D341Med (cell line): ENCODE measurements around the gene ZFAND2B.

Source experiments
- DNase-seq: peaks from one replicate; pipeline ENCODE4 v3.0.0; 2012; ENCODE audit warnings: low spot score

Gene ZFAND2B

GRCh38 chr2:219206328-219207133, at the start of gene ZFAND2B:
ZFAND2B (plus strand) TSS chr2:219206782; CDS start chr2:219206988, 206 bp downstream.
- peak; percentile 98 for DNase-seq

GRCh38 chr2:219157396-219157795, 49.2 kb upstream of the ZFAND2B start:
- no peak for DNase-seq

GRCh38 chr2:219158025-219158424, 48.6 kb upstream of the ZFAND2B start:
- DNase-seq: no peak

GRCh38 chr2:219158586-219158985, 48.0 kb upstream of the ZFAND2B start:
- DNase-seq: no peak

GRCh38 chr2:219159771-219160185, 46.8 kb upstream of the ZFAND2B start:
- no peak for DNase-seq

- DNase-seq: peak; percentile 95
Measured at GRCh38 chr2:219160186-219161017, 46.2 kb upstream of the ZFAND2B start, which contains the start of gene NHEJ1. NHEJ1 (minus strand) TSS chr2:219160815; CDS start chr2:219158362, 2,453 bp downstream.

GRCh38 chr2:219161097-219161496, 45.5 kb upstream of the ZFAND2B start:
- no peak for DNase-seq

- no peak for DNase-seq
Measured at GRCh38 chr2:219163156-219163555, 43.4 kb upstream of the ZFAND2B start.

- no peak for DNase-seq
Measured at GRCh38 chr2:219165058-219165911, 41.3 kb upstream of the ZFAND2B start.

- no peak for DNase-seq
Measured at GRCh38 chr2:219167997-219168396, 38.6 kb upstream of the ZFAND2B start.

- DNase-seq: no peak
Measured at GRCh38 chr2:219168526-219168925, 38.1 kb upstream of the ZFAND2B start.

GRCh38 chr2:219168932-219169331, 37.6 kb upstream of the ZFAND2B start:
- no peak for DNase-seq

- DNase-seq: no peak
Measured at GRCh38 chr2:219169930-219170654, 36.5 kb upstream of the ZFAND2B start, which contains the start of gene SLC23A3. SLC23A3 (minus strand) TSS chr2:219170029; CDS start chr2:219169984, 45 bp downstream.

GRCh38 chr2:219171231-219171651, 35.3 kb upstream of the ZFAND2B start:
- peak; percentile 62 for DNase-seq

- DNase-seq: no peak
Measured at GRCh38 chr2:219172231-219173154, 34.1 kb upstream of the ZFAND2B start.

- no peak for DNase-seq
Measured at GRCh38 chr2:219173176-219173575, 33.4 kb upstream of the ZFAND2B start.

GRCh38 chr2:219174146-219174545, 32.4 kb upstream of the ZFAND2B start:
- no peak for DNase-seq

GRCh38 chr2:219174801-219175200, 31.8 kb upstream of the ZFAND2B start:
- DNase-seq: no peak

- DNase-seq: no peak
Measured at GRCh38 chr2:219175486-219175885, 31.1 kb upstream of the ZFAND2B start.
